ENCODE data around the gene METTL25B.

METTL25B gene

GRCh38 chr1:156728599-156729462 lies 562 bp downstream of the METTL25B start, which contains the start of gene ISG20L2:
Gene ISG20L2, minus strand, starts transcription at chr1:156728766. Its CDS starts 1,114 bp downstream, at chr1:156727652.
- DNase-seq: peak; percentile 98

- no peak for DNase-seq
Observed at GRCh38 chr1:156733989-156734584, 5.8 kb downstream of the METTL25B start.

- DNase-seq: no peak
Observed at GRCh38 chr1:156738407-156738806, 10.1 kb downstream of the METTL25B start.

- no peak for DNase-seq
Observed at GRCh38 chr1:156738916-156739315, 10.6 kb downstream of the METTL25B start.

GRCh38 chr1:156740237-156740740 lies 12.0 kb downstream of the METTL25B start:
- DNase-seq: no peak

- peak; percentile 99 for DNase-seq
Observed at GRCh38 chr1:156740741-156741480, 12.6 kb downstream of the METTL25B start, which contains the start of gene MRPL24. Gene MRPL24, minus strand, starts transcription at chr1:156741088. Its CDS starts 2,384 bp downstream, at chr1:156738704.

GRCh38 chr1:156741481-156741983 lies 13.3 kb downstream of the METTL25B start:
- no peak for DNase-seq

- no peak for DNase-seq
Observed at GRCh38 chr1:156742017-156742416, 13.7 kb downstream of the METTL25B start.

GRCh38 chr1:156742801-156743200 lies 14.5 kb downstream of the METTL25B start:
- no peak for DNase-seq

- DNase-seq: no peak
Observed at GRCh38 chr1:156743367-156744302, 15.4 kb downstream of the METTL25B start.

- no peak for DNase-seq
Observed at GRCh38 chr1:156744344-156744743, 16.1 kb downstream of the METTL25B start.

- DNase-seq: no peak
Observed at GRCh38 chr1:156744786-156745419, 16.6 kb downstream of the METTL25B start.

GRCh38 chr1:156745881-156746280 lies 17.6 kb downstream of the METTL25B start:
- DNase-seq: no peak

GRCh38 chr1:156746406-156746727 lies 18.1 kb downstream of the METTL25B start:
- DNase-seq: no peak

- DNase-seq: peak; percentile 97
Observed at GRCh38 chr1:156746728-156747631, 18.7 kb downstream of the METTL25B start.

GRCh38 chr1:156747742-156748669 lies 19.7 kb downstream of the METTL25B start:
- no peak for DNase-seq

- peak; percentile 67 for DNase-seq
Observed at GRCh38 chr1:156748670-156749418, 20.6 kb downstream of the METTL25B start.

GRCh38 chr1:156749419-156750118 lies 21.3 kb downstream of the METTL25B start:
- no peak for DNase-seq

Data from femur (tissue), 1 donor.